ENCODE results near the gene CHRNA4.

Gene CHRNA4

DNA sequence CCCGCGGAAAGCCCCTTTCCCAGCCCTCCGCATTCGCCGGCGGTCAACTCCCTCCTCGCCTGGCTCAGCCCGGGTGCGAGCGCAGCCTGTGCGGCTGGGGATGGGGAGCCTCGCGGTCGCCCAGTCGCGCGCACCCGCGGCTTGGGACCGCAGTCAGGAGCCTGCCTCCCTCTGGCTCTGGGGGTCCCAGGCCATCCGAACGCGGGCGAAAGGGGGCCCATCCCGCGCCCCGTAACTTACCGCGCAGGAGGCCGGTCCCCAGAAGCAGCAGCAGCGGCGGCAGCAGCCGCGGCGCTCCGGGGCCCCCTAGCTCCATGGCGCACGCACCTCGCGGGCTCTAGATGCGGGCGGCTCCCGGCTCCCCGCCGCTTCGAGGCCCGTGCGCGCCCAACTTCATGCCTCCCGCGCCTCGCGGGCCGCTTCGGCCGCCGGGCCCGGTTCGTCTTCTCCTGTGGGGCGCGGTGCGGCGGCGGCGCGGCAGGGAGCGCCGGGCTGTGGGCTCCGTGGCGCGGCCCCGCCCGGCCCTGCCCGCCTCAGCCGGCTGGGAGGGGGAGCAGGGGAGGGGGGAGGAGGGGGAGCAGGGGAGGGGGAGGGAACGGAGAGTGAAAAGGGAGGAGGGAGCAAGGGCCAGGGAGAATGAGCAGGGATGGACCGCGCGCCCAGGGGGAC is at the start of gene CHRNA4:
CHRNA4 (minus strand) TSS at position 500 of the 669 bp plus-strand sequence; CDS start at position 316, 184 bp downstream.
- no peak for DNase-seq (ENCODE audit: low spot score)

DNA sequence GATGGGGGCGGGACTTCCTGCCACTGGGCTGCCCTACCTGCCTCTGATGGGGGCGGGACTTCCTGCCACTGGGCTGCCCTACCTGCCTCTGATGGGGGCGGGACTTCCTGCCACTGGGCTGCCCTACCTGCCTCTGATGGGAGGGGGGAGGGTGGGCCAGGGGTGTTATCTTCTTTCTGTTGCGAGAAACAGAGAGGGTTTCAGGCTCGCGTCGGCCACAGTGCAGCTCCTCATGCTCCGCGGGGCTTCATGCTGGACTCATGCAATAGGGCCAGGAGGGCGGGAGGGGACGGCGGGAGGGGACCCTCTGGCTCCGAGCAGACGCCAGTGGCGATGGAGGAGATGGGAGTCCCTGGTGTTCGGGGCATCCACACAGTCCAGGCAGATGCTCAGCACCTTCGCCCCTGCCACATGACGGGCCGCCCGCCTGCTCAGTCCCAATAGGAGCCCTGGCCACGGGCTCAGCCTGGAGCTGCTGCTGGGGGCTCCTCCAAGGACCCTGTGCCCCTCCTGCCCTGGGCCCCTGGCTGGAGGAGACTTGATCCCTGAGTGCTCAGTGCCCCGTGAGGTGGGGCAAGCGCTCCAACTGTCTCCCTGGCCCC is 48.8 kb upstream of the CHRNA4 start:
- DNase-seq (ENCODE audit: low spot score) = no peak

DNA sequence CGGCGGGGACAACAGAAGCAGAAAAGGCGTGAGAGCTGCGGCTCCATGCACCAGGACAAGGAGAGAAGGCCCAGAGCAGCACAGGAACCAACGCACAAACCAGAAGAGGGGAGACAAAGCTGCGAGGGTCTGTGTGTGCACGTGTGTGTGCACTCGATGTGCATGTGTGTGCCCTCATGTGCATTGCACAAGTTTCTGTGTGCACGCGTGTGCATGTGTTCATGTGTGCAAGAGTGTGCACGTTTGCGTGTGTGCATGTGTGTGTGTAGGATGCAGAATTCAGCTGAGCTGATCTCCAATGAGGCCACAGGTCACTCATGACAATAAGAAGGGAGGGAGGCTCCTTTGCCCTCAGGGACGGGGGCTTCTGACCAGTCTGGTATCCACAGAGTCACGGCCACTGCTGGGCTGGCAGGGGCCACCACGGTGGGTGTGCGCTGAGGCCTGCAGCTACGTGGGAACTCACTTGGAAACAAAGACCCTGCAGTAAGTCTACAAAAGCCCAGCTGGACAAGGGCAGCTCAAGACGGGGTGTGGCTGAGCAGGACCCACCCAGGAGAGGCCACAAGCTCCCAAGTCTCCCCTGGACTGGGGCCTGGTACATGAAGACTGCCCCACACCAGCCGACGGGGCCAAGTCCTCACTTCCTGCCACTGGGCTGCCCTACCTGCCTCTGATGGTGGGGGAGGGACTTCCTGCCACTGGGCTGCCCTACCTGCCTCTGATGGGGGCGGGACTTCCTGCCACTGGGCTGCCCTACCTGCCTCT is 48.1 kb upstream of the CHRNA4 start:
- no peak for DNase-seq (ENCODE audit: low spot score)

DNA sequence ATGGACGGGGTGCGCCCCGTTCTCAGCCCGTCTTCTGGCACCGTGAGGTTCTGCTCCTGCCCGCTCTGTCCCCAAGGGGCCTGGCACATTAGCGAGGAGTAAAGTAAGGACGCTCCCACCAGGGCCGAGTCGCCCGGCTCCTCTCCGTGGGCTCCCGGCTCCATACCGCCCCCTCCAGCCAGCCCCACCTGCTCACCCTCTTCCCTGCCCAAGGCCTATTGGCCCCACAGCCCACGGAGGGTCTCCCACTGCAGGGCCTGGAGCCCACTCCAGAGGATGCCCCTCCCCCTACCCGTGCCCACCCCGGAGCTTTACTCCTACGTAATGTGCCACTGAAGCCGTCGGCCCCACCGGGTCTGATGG is 47.5 kb upstream of the CHRNA4 start:
- no peak for DNase-seq (ENCODE audit: low spot score)

DNA sequence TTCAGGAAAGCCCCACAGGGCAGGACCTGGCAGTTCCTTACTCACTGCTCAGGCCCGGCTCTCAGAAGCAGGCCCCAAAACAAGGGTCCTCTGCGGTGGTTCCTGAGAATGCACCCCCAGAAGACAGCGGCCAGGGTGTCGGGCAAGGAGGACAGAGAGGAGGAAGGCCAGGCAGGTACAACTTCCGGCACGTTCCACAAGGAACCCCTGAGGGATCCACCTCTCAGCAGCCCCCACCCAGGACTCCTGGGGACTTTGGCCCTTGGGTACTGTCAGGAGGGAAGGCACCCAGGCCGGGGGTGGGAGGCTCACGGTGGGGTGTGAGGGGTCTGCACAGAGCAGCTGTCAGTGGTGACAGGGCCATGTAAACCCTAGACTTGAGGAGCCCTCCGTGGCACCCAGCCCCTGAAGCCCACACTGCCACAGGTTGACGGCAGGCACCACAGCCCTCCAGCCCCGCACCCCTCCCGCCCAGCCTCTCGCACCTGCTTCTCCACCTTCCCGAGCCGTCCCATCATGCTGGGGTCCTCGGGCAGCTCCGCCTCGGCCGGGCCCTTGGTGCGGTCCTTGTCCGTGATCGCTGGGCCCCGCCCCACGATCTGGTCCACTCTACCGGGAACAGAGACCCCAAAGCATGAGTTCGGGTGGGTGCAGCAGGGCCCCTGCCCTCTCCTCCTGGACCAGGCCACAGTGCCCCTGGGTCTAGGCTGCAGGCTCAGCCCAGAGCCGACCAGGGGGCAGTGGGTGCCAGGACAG is 47.0 kb upstream of the CHRNA4 start:
- DNase-seq (ENCODE audit: low spot score) = no peak

DNA sequence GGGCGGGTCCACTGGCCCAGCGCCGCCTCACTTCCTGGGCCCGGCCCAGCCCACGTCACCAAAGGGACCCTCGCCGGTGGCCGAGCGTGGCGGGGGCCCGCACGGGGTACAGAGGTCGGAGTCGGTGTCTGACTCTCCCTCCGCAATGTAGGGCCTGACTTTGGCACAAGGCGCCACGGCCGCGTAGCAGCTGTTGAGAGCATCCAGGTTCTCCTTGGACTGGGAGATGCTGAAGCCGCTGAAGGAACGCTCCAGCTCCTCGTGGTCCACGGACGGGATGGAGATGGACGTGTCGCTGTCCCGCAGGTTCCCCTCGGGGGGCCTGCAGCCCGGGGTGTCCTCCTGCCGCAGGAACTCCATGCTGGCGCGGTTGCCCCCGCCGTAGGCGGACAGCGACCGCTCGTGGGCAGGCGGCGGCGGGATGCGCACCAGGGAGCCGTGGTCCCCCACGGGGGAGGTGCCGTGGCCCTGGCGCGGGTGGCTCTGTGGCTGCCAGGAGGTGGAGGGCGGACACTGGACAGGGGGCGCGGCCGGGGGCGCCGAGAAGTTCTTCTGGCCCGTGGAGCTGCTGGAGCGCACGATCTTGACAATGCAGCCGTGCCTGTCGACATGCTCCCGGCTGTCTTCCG is 45.6 kb upstream of the CHRNA4 start:
- no peak for DNase-seq (ENCODE audit: low spot score)

DNA sequence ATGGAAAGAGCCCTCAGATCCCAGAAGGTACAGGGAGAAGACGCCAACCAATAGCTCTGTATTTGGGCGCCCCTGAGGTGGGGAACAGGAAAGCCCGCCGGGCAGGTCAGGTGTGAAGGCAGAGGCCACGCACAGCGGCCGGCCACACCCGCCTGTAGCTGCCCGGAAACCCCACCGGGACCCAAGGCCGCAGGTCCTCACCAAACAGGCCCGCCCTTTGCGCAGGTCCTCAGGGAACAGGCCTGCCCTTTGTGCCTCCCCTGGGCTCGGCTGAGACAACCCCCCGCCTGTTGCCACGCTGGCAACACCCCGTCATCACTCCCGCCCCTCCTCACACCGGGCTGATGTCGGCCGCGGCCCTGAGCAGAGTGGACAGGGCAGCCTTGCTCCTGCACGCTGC is 44.9 kb upstream of the CHRNA4 start:
- DNase-seq (ENCODE audit: low spot score) = no peak

DNA sequence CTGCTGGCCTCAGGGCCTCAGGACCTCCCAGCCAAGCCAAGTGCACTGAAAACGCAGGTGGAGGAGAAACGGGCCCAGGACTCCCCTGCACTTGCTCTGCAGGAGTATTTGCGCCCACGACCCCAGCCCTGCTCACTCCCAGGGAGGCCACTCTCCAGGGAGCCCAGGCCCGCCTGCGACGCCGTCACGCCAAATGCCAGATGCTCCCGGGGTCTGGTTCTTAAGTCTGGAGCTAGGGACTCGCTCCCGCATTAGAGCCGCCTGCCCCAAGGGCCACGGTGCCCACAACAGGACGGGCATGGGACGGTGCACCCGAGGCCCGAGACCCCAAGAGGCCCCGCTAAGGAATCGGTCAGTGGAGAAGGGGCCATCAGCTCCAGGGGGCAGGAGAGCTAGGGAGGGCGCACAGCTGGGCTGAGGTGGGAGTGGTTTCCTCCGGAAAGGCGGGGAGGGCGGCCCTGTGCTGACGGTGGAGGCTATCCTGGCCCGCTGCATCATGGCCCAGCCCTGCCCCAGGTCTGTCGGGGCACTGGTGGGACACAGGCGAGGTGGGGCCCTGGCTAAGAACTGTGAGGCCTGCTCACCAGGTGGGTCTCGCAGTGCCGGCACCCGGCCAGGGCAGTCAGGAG is 44.1 kb upstream of the CHRNA4 start:
- DNase-seq (ENCODE audit: low spot score) = no peak

DNA sequence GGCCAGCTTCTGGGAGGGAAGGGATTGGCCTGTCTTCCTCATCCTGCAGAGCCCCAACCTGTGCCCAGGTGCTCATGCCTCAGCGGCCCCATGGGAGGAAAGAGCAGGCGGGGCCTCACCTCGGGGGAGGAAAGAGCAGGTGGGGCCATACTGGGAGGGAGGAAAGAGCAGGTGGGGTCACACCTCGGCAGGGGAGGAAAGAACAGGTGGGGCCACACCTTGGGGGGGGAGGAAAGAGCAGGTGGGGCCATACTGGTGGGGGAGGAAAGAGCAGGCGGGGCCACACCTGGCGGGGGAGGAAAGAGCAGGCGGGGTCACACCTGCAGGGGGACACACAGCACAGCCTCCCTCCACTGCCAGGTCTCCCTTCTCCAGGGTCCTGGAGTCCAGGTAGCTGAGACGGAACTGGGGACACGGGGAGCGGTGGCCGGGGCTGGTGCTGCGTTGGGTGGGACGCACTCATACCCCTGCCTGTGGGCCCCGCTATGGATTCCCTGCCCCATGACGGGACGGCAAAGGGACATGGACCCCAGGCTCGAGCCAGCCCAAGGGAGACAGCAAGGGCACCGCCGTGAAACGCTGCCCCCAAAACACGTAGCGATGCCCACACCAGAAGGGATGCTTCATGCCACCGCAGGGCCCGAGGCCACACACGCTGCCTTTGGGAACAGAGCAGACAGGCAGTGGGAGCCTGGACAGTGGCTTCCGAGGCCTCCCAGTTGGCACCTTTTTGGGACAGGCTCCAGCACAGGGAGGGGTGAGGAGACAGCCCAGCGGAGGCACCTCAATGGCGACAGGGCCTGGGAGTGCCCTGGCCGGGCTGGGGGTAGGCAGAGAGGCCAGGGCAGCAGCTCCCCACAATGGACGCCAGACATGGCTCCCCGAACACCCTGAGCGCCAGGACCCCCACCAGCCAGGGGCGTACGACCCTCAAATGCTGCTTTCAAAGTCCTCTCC is 43.3 kb upstream of the CHRNA4 start:
- no peak for DNase-seq (ENCODE audit: low spot score)

DNA sequence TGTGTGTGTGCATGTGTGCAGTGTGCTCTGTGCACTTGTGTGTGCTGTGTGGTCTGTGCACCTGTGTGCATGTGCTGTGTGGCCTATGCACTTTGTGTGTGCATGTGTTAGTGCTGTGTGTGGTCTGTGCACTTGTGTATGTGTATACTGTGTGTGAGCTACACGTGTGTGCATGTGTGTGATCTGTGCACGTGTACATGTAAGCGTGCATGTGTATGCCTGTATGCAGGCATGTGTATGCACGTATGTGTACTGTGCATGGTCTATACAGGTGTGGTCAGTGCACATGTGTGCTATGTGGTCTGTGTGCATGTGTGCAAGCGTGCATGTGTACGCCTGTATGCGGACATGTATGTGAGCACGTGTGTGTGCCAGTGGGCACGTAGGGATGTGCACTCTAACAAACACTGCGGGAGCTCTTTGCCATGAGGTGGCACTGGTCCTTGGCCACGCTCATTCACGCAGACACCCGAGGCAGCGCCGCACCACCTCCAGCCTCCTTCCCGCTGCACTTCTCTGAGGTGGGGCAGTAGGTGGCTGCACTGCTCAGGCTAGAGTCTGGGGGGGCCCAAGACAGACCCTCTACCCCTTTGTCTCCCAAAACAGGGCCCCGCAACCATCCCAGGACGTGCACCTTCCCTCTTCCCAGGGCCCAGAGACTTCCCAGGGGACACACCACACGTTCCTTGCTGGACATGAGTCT is 42.4 kb upstream of the CHRNA4 start:
- DNase-seq (ENCODE audit: low spot score) = no peak

DNA sequence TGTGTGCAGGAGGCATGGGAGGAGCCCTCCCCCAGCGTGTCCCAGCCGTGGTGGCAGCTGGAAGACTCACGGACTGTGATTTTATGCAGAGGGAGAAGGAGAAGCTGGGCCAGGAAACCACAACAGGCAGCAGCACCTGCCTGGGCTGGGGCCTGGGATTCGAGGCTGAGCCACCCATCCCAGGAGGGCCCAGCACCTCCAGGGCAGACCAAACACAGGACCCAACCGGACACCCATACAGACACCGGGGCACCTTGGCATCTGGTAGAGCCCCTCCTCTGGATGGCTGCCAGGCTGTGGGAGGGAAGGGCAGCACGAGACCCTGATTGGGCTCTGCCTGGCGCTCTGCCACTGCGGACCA is 41.7 kb upstream of the CHRNA4 start:
- no peak for DNase-seq (ENCODE audit: low spot score)

DNA sequence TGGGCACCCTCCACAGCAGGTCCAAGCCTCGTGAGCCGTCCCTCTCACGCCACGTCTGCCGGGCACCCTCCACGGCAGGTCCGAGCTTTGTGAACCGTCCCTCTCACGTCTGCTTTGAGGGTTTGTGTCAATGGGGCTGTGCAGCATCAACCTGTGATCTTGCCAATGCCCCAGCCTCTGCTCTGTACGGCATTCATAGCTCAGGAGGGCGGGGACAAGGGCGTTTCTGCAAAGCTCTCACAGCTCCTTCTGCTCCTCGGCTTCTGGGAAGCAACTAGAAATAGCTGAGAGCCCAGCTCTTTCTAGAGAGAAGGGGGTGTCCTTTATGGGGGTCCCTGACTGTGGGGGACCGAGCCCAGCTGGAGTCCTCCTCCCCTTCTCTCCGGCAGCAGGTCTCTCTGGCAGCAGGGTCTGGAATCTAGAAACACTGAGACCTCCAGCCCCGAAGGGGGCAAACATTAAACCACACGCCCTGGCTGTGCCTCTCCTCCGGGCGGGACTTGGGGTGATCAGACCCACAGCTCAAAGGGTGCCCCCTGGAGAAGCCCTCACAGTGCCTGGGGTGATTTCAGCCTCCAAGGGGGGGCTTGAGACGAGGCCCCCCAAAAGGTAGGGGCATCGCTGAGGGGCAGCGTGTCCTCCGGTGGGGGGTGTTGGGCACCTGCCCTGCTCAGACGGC is 41.2 kb upstream of the CHRNA4 start:
- DNase-seq (ENCODE audit: low spot score) = no peak

DNA sequence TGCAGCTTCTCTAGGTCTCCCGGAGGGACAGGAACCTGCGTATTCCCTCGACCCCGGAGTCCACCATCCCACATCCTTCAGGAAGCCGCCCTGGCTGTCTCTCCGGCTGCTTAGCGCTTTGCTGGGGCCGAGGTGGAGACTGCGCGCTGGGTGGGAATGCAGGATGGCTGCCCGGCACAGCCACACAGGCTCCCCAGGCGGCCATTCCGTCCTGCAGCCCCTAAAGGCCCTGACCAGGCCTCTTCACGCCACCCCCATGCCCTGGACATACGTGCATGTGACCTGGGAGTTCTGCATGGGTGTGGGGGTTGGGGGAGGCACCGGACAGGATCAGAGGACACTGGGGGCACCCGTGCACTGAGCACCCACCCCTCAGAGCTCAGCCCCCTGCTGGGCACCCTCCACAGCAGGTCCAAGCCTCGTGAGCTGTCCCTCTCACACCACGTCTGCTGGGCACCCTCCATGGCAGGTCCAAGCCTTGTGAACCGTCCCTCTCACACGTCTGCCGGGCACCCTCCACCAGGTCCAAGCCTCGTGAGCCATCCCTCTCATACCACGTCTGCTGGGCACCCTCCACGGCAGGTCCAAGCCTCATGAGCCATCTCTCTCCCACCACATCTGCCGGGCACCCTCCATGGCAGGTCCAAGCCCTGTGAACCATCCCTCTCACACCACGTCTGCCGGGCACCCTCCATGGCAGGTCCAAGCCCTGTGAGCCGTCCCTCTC is 40.4 kb upstream of the CHRNA4 start:
- DNase-seq (ENCODE audit: low spot score) = no peak

DNA sequence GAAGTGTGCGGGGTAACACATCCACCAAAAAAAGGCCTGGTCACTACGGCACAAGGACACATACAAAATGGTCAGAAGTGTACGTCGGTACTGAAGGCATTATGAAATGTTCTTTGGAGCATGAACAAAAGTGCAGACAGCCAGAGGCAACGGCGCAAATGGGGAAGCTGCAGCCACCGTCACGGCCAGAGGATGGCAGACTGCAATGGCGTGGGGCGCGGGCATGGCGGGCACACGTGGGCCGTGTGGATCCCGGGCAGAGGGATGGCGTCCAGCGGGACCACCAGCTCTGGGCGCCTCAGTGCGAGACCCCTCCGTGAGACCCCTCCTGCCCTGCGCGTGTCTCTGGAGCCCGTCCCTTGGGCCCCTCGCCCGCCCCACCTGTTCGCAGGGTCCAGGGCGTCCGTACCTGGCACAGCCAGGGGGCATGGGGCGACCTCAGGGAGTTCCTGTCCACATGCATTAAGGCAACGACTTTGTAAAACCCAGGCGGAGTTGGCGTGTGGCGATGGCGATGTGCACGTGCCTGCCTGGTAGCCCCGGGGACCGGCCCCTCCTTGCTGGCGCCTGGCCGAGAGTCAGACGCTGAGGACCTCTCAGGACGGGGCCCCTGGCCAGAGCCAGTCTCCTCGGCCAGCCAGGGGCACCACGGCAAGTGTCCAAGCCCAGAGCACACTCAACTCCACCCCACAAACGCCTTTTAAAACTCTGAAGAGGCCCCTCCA is 39.5 kb upstream of the CHRNA4 start:
- DNase-seq (ENCODE audit: low spot score) = no peak

DNA sequence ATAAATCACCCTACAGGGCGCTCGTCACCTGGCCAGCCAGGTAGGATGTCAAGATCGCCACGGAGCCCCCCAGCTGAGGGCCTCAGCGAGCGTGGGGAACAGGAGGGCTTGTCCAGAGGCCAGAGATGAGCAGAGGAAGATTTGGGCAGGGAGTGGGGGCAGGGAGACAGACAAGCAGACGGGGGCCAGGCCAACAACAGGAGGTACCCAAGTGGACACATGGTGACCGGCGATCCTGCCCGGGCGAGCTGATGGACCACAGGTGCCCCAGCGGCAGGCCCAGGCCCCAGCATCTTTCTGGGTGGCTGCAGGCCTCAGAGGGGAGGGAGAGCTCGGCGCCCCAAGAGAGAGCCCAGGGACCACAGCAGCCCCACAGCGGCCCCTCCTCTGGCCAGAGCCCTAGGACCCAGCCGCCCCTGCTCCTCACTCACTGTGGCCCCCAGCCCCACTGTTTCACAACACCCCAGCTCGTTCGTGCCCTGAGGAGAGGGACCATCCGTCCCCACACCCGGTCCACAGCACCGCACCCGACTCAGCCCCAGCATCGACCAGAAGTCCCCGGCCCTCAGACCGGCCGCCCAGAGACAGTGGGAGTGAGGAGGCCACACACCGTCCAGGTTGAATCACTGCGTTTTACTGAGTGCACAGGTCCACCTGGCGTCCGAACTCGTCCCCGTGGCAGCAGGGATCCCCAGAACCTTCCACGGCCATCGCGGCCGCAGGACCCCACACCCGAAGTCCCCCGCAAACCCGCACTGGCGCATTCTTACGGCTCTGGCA is 38.6 kb upstream of the CHRNA4 start:
- DNase-seq (ENCODE audit: low spot score) = no peak

DNA sequence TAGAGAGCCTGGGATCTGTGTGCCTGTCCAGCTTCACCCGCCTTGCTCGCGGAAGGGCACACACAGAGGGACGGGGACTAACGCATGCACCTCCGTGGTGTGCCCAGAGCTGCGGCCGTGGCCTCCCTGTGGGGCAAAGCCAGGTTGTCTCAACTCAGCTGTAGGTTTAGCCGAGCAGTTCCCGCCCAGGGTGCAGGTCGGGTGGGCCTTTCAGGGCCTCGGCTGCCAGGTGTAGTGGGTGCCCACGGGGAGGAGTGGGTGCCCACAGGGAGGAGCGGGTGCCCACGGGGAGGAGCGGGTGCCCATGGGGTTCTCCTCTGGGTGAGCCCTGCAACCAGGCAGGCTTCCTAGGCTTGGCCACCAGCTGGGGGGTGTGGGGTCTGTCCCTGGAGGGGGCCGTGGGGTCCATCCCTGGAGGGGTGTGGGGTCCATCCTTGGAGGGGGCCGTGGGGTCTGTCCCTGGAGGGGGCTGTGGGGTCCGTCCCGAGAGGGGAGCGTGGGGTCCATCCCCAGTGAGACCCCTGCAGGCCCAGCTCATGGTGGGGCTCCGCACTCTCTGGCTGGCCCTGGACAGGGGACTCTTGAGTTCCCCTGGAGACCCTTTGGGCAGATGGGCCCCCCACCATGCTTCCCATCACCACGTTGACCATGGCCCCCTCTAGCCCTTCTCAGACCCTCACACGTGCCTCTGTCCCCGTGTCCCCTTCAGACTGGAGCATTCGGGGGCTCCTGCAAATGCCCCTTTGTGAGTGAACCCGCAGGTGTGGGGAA is 37.8 kb upstream of the CHRNA4 start:
- no peak for DNase-seq (ENCODE audit: low spot score)
